ENCODE measurements around the gene HOXB5.

Gene HOXB5

DNA sequence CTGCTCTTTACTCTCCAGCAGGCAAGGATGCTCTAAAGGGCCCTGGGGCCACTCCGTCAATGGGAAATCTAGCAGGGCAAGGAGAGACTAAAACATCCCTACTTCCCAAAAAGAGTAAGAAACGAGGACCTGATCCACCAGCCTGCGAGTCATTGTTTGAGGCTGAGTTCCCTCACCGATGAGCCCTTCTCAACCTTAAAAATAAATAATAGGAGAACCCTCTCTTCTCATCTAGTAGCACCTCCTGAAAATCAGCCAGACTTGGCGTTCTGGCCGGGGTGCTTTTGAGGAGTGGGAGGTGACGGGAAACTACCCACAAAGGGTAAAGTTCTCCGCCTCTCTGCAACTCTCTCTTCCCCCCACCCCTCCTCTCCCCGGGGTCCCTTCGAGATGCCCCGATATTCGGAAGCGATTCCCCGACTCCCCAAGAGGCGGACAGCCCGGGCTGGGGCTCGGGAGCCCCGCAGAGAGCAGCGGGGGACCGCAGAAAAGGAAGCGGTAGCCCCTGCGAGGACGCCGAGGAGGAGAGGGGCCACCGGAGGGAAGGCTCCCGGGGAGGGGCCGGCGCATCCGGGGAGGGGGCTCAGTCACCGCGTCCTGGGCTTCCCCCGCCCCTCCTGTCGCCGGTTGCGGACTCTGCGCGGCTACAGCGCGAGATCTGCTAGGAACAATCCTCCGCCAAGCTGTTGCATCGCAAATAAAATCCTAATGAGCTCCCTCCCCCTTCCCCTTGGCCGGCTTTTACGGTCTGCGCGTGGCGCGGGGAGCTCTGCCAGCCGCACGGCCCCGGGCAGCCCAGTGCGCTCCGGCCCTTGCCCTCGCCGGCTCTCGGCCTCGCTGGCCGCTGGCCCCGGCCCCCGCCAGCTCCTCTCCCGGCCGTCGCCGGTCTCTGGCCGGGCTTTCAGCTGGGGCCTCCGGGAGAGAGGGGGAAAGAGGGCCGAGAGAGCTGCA, 31.2 kb upstream of the HOXB5 start:
- Mint-ChIP-seq H3K4me1 (ENCODE audit: low read depth) (peaks cover 10% of the 10 kb centered on the region), H3K27me3 (ENCODE audit: low read depth) (peaks cover 92% of the 10 kb centered on the region), H3K9me3 (no peaks in the 10 kb centered on the region), H3K27ac (no peak overlapping the region), H3K4me3 (peak overlapping the region; percentile 85), H3K36me3 (ENCODE audit: low read depth) (no peaks in the 10 kb centered on the region)
- DNase-seq (ENCODE audit: low spot score), result no peak

DNA sequence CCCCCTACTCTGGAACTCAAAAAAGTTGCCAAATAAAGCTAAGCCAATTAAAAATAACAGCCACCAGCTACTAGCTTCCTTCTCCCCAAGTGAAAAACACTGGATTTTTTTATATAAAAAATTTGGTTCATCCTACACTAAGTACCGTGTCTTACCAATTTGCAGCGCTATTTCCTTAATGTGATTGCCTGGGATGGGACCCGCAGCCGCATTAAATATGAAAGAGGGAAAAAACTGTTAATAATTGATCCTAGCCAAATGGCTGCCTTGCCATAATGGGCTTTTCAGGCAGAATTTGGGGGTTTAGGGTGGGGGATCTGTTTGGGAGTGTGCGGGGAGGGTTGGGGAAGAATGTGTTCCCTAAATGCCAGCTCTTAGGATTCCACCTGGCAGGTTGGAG, 30.5 kb upstream of the HOXB5 start:
- Mint-ChIP-seq H3K4me1 (ENCODE audit: low read depth) (peaks cover 12% of the 10 kb centered on the region), H3K36me3 (ENCODE audit: low read depth) (no peaks in the 10 kb centered on the region), H3K27ac (no peak overlapping the region), H3K9me3 (no peaks in the 10 kb centered on the region), H3K4me3 (no peak overlapping the region), H3K27me3 (ENCODE audit: low read depth) (peaks cover 90% of the 10 kb centered on the region)
- no peak for DNase-seq (ENCODE audit: low spot score)

DNA sequence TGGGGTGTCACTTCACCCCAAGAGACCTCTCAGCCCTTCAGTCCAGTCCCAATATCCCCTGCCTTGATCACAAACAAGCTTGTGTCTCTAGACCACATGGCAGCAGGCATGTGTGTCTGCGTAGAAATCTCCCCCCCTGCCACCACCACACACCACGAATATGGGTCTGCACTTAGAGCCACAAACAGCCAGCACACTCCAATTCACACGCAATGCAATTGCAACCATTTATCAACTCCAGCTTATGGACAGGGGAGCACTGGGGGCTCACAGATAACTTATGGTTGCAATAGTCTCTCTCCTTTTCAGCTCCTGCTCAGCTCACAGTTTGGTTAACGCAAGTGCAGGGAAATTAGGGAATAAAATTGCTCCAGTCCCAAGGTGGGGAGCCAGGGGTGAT, 30.0 kb upstream of the HOXB5 start:
- Mint-ChIP-seq H3K4me3 (no peak overlapping the region), H3K36me3 (ENCODE audit: low read depth) (peaks cover under 1% of the 10 kb centered on the region), H3K4me1 (ENCODE audit: low read depth) (peaks cover 15% of the 10 kb centered on the region), H3K27ac (no peak overlapping the region), H3K27me3 (ENCODE audit: low read depth) (peaks cover 90% of the 10 kb centered on the region), H3K9me3 (no peaks in the 10 kb centered on the region)
- DNase-seq (ENCODE audit: low spot score), result no peak

DNA sequence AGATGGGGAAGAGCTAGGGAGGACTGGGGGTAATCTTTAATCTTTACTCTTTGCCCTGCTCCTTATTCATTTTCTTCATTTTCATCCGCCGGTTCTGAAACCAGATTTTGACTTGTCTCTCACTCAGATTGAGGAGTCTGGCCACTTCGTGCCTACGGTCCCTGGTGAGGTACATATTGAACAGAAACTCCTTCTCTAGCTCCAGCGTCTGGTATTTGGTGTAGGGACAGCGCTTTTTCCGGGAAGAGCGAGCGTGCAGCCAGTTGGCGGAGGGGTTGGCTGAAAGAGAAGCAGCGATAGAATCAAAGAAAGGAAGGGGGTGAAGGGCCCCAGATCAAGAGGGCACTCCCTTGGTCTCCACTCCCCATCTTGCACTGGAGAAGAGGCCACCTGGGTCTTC, 29.3 kb upstream of the HOXB5 start:
- Mint-ChIP-seq H3K27me3 (ENCODE audit: low read depth) (peaks cover 90% of the 10 kb centered on the region), H3K4me1 (ENCODE audit: low read depth) (peaks cover 20% of the 10 kb centered on the region), H3K4me3 (no peak overlapping the region), H3K9me3 (no peaks in the 10 kb centered on the region), H3K27ac (no peak overlapping the region), H3K36me3 (ENCODE audit: low read depth) (peaks cover 2% of the 10 kb centered on the region)
- no peak for DNase-seq (ENCODE audit: low spot score)

DNA sequence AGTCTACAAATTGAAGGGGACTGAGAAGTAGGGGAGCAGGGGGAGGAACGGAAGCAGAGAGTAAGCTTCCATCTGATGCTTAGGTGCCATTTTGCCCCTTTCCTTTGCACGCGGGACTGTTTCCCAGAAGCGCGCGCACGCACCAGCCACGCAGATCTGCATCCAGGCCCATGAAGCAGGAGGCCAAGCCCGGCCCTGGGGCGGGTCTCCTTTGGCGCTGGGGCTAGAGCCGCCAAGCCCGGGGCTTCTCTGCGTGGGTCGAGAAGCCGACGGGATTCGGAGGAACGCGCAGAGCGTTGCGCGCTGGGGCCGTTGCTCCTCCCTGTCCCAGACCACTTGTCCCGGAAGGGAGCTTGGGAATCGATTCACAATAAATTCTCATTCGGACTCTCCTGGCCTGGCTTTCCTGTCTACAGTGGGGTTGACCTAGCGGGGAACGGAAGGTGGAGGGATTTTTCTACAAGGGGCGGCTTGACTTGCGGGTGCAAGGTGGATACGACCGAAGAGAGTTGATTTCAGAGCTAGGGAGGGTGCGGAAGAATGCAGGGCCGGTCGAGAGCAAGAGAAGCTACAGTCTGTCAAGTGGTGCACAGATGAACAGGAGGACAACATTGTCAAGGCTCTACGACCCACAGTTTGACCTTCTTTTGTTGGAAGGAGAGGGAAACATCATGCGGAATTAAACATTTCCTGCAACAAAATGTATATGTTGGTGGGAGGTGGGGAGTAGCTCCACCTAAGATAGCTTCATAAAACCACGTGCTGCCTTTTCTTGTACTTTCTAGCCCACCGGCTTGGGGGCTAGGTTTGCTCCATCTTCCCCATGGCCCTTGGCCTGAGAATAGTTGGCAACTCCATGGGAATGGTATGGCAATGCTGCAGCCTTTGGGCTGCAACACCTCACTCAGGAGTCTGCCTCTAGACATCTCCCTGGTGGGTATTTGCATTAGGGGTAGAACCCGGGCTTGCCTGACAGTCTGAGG, 28.1 kb upstream of the HOXB5 start:
- peaks cover 90% of the 10 kb centered on the region for H3K27me3 Mint-ChIP-seq (ENCODE audit: low read depth)
- no peak overlapping the region for H3K27ac Mint-ChIP-seq
- no peak overlapping the region for H3K4me3 Mint-ChIP-seq
- H3K9me3 Mint-ChIP-seq, result no peaks in the 10 kb centered on the region
- peaks cover 2% of the 10 kb centered on the region for H3K36me3 Mint-ChIP-seq (ENCODE audit: low read depth)
- DNase-seq (ENCODE audit: low spot score), result no peak
- peaks cover 27% of the 10 kb centered on the region for H3K4me1 Mint-ChIP-seq (ENCODE audit: low read depth)

DNA sequence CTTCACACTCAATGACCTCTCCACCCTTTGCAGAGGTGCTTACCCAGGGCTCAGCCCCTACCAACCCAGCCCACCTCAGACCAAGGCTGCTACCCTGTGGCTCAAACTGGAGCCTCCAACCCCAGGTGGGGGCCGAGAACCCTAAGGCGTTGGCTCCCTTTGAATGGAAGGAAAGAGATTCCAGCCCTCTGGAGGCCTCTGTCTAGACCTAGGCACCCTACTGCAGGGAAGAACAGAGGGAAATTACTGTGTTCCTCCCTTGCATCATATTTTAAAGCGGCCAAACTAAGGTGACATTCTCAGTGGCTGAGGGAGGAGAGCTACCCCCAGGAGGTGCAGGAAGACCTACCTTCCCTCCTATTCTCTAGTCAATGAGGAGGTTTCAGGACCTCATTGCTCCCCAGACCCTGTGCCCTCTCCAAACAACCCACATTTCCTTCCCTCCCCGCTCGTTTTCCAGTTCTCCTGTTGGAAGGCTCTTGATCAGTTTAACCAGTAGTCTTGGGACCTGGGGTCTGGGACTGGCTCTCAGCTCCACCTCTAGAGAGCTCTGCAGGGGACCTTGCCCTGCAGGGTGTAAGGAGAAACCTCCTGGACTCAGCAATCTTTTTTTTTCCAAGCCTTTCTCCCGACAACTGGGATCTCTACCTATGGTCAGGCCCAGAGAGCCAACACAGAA, 27.0 kb upstream of the HOXB5 start:
- Mint-ChIP-seq H3K4me1 (ENCODE audit: low read depth) (peaks cover 23% of the 10 kb centered on the region), H3K36me3 (ENCODE audit: low read depth) (peaks cover 3% of the 10 kb centered on the region)

DNA sequence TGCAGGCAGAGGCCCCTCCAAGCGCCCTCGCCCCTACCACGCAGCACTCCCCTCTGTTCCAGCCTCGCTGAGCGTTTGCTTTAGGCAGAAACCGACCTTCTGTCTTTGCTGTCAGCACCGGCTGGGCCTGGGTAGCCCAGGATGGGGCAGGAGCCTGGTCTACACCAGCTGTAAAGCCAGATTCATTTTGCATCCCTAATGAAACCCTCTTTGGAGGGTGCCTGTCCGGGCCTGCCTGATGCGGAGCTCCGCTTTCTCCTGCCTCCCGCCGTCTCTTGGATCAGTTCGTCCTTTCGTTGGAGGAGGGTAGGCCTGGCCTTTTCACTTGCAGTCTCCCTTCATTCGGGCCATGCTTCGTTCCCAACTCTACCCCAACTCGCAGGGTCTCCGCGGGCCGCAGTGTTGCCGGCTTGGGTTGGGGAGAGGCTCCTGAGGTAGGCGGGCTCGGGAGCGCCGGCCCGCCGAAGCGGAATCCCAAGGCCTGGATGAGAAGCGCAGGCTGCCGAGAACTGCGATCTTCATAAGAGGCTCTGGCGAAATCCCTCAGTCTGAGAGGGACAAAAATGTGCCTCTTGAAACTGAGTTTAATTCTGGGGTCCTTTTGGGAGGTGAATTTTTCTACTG, 26.4 kb upstream of the HOXB5 start:
- Mint-ChIP-seq H3K4me3 (no peak overlapping the region), H3K9me3 (no peaks in the 10 kb centered on the region), H3K36me3 (ENCODE audit: low read depth) (peaks cover 3% of the 10 kb centered on the region), H3K27me3 (ENCODE audit: low read depth) (peaks cover 95% of the 10 kb centered on the region), H3K27ac (no peak overlapping the region), H3K4me1 (ENCODE audit: low read depth) (peaks cover 22% of the 10 kb centered on the region)
- no peak for DNase-seq (ENCODE audit: low spot score)

More for the DNA sequence above, 27.0 kb upstream of the HOXB5 start:
- Mint-ChIP-seq H3K27me3 (ENCODE audit: low read depth) (peaks cover 92% of the 10 kb centered on the region), H3K4me3 (no peak overlapping the region), H3K9me3 (no peaks in the 10 kb centered on the region), H3K27ac (no peak overlapping the region)
- no peak for DNase-seq (ENCODE audit: low spot score)

DNA sequence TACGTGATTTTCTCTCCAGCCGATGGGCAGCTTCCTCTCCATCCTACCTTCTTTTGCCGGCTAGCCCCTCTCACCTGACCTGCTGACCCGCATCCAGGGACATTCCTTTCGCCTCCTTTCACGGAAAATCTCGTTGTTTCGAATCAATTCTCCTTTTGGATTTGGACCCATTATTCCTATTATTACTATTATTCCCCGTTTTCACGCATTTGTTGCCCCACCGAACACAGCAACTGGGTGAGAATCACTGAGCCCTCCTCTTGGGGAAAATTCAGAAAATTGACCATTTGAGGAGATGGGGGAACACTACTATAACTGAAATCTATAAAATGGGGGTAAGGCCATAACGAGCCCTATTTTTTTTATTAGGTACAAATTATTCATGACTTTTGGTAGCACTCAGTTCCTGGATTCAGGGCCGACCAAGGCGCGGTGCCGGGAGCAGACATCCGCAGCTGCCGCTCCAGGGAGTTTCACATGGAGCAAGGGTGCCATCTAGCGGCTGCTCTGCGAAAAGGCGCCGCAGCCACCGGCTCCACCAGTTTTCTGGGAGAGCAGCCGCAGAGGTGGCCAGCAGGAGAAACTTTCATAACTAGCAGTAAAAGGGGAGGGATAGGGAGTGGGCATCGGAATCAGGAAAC, 24.8 kb upstream of the HOXB5 start:
- peak overlapping the region; percentile 44 for H3K4me3 Mint-ChIP-seq
- peaks cover 20% of the 10 kb centered on the region for H3K4me1 Mint-ChIP-seq (ENCODE audit: low read depth)
- no peaks in the 10 kb centered on the region for H3K9me3 Mint-ChIP-seq
- H3K27ac Mint-ChIP-seq, result no peak overlapping the region
- peaks cover 3% of the 10 kb centered on the region for H3K36me3 Mint-ChIP-seq (ENCODE audit: low read depth)
- DNase-seq (ENCODE audit: low spot score), result peak; percentile 74
- H3K27me3 Mint-ChIP-seq (ENCODE audit: low read depth), result peaks cover 94% of the 10 kb centered on the region

DNA sequence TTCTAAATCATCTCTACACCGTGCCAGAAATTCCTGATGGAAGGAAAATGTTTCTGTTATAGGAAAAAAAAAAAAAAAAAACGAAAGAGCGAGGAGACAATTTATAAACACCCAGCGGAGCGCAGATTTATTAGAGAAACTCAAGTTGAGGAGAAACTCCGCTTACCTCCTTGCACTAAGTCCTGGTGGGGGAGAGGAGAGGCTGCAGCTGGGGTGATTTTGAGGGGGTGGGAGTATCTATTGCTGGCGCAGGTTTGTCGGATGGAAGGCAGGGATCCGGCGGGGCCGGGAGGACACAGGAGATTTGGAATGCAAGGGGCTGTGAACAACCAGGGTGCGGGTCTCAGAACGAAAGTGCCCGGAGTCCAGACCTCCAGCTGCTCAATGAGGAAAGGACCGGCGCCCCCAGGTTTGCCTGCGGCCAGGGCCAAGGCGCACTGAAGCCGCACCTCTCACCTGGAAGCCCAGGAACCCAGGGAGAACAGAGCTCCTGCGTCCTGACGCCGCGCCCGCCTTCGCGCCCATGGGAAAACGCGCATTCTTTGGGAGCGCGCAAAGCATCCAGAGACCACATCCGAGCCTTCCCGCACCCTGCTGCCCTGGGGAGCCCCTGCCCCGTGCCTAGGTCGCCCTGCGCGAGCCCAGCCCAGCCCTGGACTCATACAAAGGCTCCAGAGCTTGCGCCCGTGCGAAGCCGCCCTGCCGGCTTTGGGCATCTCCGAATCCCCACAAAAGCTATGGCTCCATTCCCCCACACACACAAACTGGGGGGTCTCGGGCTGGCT, 24.1 kb upstream of the HOXB5 start:
- no peak overlapping the region for H3K4me3 Mint-ChIP-seq
- peaks cover 3% of the 10 kb centered on the region for H3K36me3 Mint-ChIP-seq (ENCODE audit: low read depth)
- no peaks in the 10 kb centered on the region for H3K9me3 Mint-ChIP-seq
- H3K27me3 Mint-ChIP-seq (ENCODE audit: low read depth), result peaks cover 92% of the 10 kb centered on the region
- peaks cover 24% of the 10 kb centered on the region for H3K4me1 Mint-ChIP-seq (ENCODE audit: low read depth)
- no peak overlapping the region for H3K27ac Mint-ChIP-seq
- no peak for DNase-seq (ENCODE audit: low spot score)

DNA sequence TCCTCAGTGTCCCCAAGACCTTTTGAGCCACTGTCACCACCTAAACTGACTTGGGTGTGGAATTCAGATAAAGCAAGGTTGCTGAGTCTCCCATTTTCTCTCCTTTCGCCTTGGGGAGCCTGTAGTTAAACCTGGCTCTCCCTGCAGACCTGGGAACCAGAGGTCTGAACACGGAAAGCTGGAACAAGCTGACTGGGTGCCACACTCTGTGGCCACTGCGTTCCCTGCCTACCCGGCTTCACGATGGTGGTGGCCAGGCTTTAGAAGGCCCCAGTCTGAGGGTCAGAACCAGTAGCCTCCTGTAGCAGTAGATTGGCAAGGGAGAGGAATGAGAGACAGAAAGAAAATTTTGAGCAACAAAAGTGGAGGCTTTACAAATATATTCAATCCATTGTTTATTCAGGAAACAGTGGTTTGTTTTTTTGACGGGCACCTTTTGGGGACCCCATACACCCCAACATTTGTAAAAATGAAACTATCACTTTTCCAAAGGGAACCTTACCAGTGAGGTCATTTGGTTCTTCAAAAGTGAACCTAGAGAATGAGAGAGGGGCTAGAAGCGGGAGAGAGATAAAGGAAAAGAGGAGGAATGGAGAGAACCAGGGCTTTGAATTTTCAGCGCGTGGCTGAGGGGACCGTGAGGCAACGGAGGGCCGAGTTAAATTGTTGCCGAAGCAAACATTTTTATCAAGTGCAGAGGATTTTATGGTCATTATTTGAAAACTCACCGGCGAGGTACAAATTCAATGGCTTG, 23.3 kb upstream of the HOXB5 start:
- H3K4me1 Mint-ChIP-seq (ENCODE audit: low read depth), result peaks cover 27% of the 10 kb centered on the region
- DNase-seq (ENCODE audit: low spot score), result no peak
- no peaks in the 10 kb centered on the region for H3K9me3 Mint-ChIP-seq
- H3K27ac Mint-ChIP-seq, result peak overlapping the region; percentile 15
- H3K27me3 Mint-ChIP-seq (ENCODE audit: low read depth), result peaks cover 90% of the 10 kb centered on the region
- H3K4me3 Mint-ChIP-seq, result peak overlapping the region; percentile 1
- peaks cover 3% of the 10 kb centered on the region for H3K36me3 Mint-ChIP-seq (ENCODE audit: low read depth)

DNA sequence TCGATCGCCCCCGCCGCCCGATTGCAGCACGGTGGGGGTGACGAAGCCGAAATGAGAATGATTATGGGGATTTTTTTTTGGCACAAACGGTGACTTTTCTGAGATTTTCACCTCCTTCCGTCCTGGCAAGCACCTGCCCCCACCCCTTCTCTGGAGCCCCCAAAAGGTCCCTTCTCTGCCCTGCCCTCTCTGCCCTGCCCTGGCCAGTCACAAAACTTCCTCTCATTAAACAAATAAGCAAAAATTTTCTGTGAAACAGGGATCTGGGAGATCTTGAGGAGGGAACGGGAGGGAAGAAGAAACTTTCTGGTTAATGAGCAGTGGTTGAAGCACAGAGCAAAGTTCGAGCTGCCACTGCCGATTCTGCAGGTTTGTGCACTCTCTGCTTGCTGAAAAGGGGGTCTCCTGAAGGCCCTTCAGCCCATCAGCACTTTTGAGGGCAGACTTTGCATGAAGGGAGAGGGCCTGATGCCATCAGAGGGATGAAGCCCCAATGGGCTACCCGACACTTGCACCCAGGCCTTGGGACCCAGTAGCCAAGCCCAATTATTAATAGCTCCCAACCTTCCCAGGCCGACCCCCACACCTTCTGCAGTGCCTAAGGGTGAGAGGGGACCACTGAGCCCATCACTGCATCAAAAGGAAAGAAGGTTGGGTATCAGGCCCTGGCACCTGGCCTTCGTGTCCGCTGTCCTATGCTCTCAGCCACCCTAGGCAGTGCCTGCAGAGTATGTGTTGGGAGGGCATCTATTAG, 22.6 kb upstream of the HOXB5 start:
- Mint-ChIP-seq H3K27ac (no peak overlapping the region), H3K27me3 (ENCODE audit: low read depth) (peaks cover 91% of the 10 kb centered on the region), H3K36me3 (ENCODE audit: low read depth) (peaks cover 3% of the 10 kb centered on the region), H3K4me3 (peak overlapping the region; percentile 7), H3K4me1 (ENCODE audit: low read depth) (peaks cover 34% of the 10 kb centered on the region), H3K9me3 (no peaks in the 10 kb centered on the region)
- no peak for DNase-seq (ENCODE audit: low spot score)

Measured in T-helper 2 cell treated with Interferon-gamma antibody and Interleukin-4, amounts not matched to agents 5 μg/mL and 100 μg/mL, for 36 hours (primary cell).